H1 (cell line): Measurements from ENCODE around the gene FAM149B1.

ENCODE experiments used
- BRCA1 ChIP-seq: IDR thresholded peaks from 2 replicates; pipeline ENCODE4 v1.6.1; 2012; ENCODE audit warnings: low read depth, low read length, improper control_type of control experiment
- CEBPB ChIP-seq: IDR thresholded peaks from 2 replicates; pipeline ENCODE4 v1.6.1; 2012; ENCODE audit warnings: low read depth, low read length
- CHD2 ChIP-seq: IDR thresholded peaks from 2 replicates; pipeline ENCODE4 v1.6.1; 2012; ENCODE audit warnings: low read length, improper control_type of control experiment
- CTCF ChIP-seq, 3 experiments: IDR thresholded peaks; 1 replicate in 2 of 3; 2 replicates in 1 of 3; pipeline versions ENCODE4 v1.5.1 to v1.6.1; 2011; ENCODE audit warnings: low read length in 3 of 3, mild to moderate bottlenecking in 3 of 3, inconsistent platforms in 2 of 3, low read depth in 1 of 3, moderate library complexity in 1 of 3; ENCODE audit not compliant: insufficient read depth in 1 of 3; ENCODE audit errors: control extremely low read depth in 1 of 3
- EZH2 ChIP-seq: fragments of 200-600 bp; sonication (generic); IDR thresholded peaks from 2 replicates; pipeline ENCODE4 v1.7.1; 2012; ENCODE audit warnings: low read depth, mild to moderate bottlenecking, moderate library complexity, low read length, inconsistent platforms; ENCODE audit not compliant: severe bottlenecking

- no peak for TF ChIP-seq CHD2
- TF ChIP-seq CEBPB = no peak
- TF ChIP-seq CTCF (IDR thresholded peaks at IDR 0.05; ENCODE audit: control extremely low read depth in 1 of 3, insufficient read depth in 1 of 3, low read depth in 1 of 3, low read length in 3 of 3) = no peak
- TF ChIP-seq BRCA1 = no peak
- TF ChIP-seq EZH2 = no peak
These were observed 96.5 kb downstream of the FAM149B1 start for GRCh38 chr10:73264423-73264822.
